Activated CD4-positive, alpha-beta T cell treated with anti-CD3 and anti-CD28 coated beads, Interleukin-2, amount 10 ng/mL, durations not matched to agents 24 days and 14 days (primary cell): ENCODE results near the gene OXCT1. TPM values are rescaled to one million over a fixed set of nuclear protein-coding genes. Genes with fewer than 3 reads are reported as not detected.
"Not testable (repeated sequence)": the region's sequence is repeated elsewhere in the genome, so short reads cannot be mapped to it uniquely, and the experiment has no call there.

Experiments used
- DNase-seq: peaks from one replicate; pipeline ENCODE4 v3.0.0; 2022
- H3K27ac Mint-ChIP-seq: one replicate; pipeline ENCODE4 v1.8.0; 2022; ENCODE audit warnings: mild to moderate bottlenecking, mixed read lengths
- H3K27me3 Mint-ChIP-seq: one replicate; pipeline ENCODE4 v1.8.0; 2022; ENCODE audit warnings: mixed read lengths
- H3K36me3 Mint-ChIP-seq: one replicate; pipeline ENCODE4 v1.8.0; 2022; ENCODE audit warnings: low read depth, mild to moderate bottlenecking, mixed read lengths
- H3K4me1 Mint-ChIP-seq: one replicate; pipeline ENCODE4 v1.8.0; 2021; ENCODE audit warnings: mixed read lengths
- H3K4me3 Mint-ChIP-seq: one replicate; pipeline ENCODE4 v1.8.0; 2022; ENCODE audit warnings: mild to moderate bottlenecking, moderate library complexity, mixed read lengths
- H3K9me3 Mint-ChIP-seq: one replicate; pipeline ENCODE4 v1.8.0; 2021; ENCODE audit warnings: mixed read lengths
- intact Hi-C: fragments of 100-400 bp; cut with micrococcal nuclease; formaldehyde crosslinking; loops from one replicate; pipeline ENCODE4 v1.15.1; 2023
- total RNA-seq: library from RNA; stranded (reverse); gene quantifications from 2 replicates; pipeline ENCODE4 v1.2.3, GENCODE V29; 2022

Gene OXCT1
- total RNA-seq, 1 donor from 2014 or later: 92.6 TPM

DNA sequence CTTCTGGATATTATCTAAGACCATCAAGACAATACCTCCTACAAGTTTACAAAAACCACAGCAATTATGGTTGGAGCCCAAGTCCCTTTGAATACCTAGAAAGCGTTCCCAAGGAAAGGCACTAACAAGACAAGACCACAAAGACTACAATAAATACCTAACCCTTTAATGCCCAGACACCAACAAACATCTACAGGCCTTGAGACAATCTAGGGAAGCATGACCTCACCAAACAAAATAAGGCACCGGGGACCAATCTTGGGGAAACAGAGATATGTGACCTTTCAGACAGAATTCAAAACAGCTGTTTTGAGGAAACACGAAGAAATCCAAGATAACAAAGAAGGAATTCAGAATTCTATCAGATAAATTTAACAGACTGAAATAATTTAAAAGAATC lies 37.8 kb downstream of the OXCT1 start:
- H3K36me3 Mint-ChIP-seq: peaks cover 62% of the 10 kb centered on the region
- intact Hi-C loops: no loop called here
- H3K4me3 Mint-ChIP-seq: no peak overlapping the region
- no peaks in the 10 kb centered on the region for H3K27me3 Mint-ChIP-seq
- peaks cover 34% of the 10 kb centered on the region for H3K4me1 Mint-ChIP-seq
- H3K27ac Mint-ChIP-seq: no peak overlapping the region
- DNase-seq: no peak
- H3K9me3 Mint-ChIP-seq: peaks cover 20% of the 10 kb centered on the region

DNA sequence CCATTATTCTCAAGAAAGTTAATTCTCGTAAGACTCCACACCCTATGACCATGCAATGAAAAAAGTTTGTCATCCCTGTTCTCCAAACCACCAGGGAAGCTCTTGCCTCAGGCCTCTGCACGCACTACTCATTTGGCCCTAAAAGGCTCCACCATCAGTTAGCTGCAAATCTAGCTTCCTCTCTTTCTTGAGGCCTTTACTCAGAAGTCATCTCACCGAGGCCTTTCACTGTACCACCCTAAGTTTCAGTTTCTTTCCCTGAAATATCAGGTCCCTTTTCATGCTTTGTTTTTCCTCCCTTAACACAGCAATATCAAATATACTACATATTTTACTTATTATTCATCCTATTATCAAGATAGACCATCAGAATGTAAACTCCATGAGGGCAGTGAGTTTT lies 39.1 kb downstream of the OXCT1 start:
- peaks cover 23% of the 10 kb centered on the region for H3K9me3 Mint-ChIP-seq
- no peaks in the 10 kb centered on the region for H3K27me3 Mint-ChIP-seq
- peaks cover 71% of the 10 kb centered on the region for H3K36me3 Mint-ChIP-seq
- H3K4me1 Mint-ChIP-seq: peaks cover 33% of the 10 kb centered on the region
- intact Hi-C loops: no loop called here
- H3K4me3 Mint-ChIP-seq: no peak overlapping the region
- DNase-seq: no peak
- H3K27ac Mint-ChIP-seq: peak overlapping the region; percentile 46

DNA sequence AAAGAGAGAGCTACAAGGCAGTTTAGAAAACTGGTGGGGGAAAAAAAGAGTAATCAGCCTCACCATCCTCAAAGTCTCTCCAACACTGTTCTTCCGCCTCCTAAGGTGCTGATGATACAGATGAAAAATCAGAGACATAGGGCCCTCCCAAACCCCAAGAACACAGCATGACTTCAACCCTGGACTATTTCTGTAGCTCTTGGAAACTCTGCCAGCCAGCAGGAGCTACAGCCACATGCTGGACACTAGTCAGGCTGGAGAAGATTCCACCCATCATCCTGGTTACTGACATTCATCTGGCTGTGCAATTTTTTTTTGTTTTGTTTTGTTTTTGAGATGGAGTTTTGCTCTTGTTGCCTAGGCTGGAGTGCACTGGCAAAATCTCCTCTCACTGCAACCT lies 42.4 kb downstream of the OXCT1 start:
- intact Hi-C loops: no loop called here
- Mint-ChIP-seq H3K4me1 (peaks cover 21% of the 10 kb centered on the region), H3K9me3 (peaks cover 20% of the 10 kb centered on the region), H3K36me3 (peaks cover 64% of the 10 kb centered on the region), H3K27ac (peak overlapping the region; percentile 51), H3K4me3 (no peak overlapping the region), H3K27me3 (no peaks in the 10 kb centered on the region)
- no peak for DNase-seq

- H3K27ac Mint-ChIP-seq: no peak overlapping the region
- DNase-seq: no peak
- H3K36me3 Mint-ChIP-seq: peaks cover 53% of the 10 kb centered on the region
- no peaks in the 10 kb centered on the region for H3K27me3 Mint-ChIP-seq
- peaks cover 4% of the 10 kb centered on the region for H3K9me3 Mint-ChIP-seq
- no peak overlapping the region for H3K4me3 Mint-ChIP-seq
- intact Hi-C loops: no loop called here
- peaks cover 11% of the 10 kb centered on the region for H3K4me1 Mint-ChIP-seq
Measured at GRCh38 chr5:41822036-41822435, 48.2 kb downstream of the OXCT1 start.

- Mint-ChIP-seq H3K4me1 (peaks cover 10% of the 10 kb centered on the region), H3K36me3 (peaks cover 46% of the 10 kb centered on the region), H3K9me3 (no peaks in the 10 kb centered on the region), H3K27ac (no peak overlapping the region), H3K27me3 (no peaks in the 10 kb centered on the region), H3K4me3 (no peak overlapping the region)
- intact Hi-C loops: no loop called here
- DNase-seq: no peak
Measured at GRCh38 chr5:41821051-41821450, 49.2 kb downstream of the OXCT1 start.

- no peaks in the 10 kb centered on the region for H3K27me3 Mint-ChIP-seq
- H3K4me1 Mint-ChIP-seq: peaks cover 7% of the 10 kb centered on the region
- intact Hi-C loops: no loop called here
- H3K36me3 Mint-ChIP-seq: peaks cover 41% of the 10 kb centered on the region
- no peak overlapping the region for H3K27ac Mint-ChIP-seq
- no peak overlapping the region for H3K4me3 Mint-ChIP-seq
- no peaks in the 10 kb centered on the region for H3K9me3 Mint-ChIP-seq
- DNase-seq: no peak
Measured at GRCh38 chr5:41820150-41820549, 50.1 kb downstream of the OXCT1 start.

- no peaks in the 10 kb centered on the region for H3K27me3 Mint-ChIP-seq
- intact Hi-C loops: no loop called here
- H3K9me3 Mint-ChIP-seq: no peaks in the 10 kb centered on the region
- H3K4me1 Mint-ChIP-seq: peaks cover 15% of the 10 kb centered on the region
- H3K36me3 Mint-ChIP-seq: peaks cover 41% of the 10 kb centered on the region
- no peak for DNase-seq
- H3K27ac Mint-ChIP-seq: no peak overlapping the region
- H3K4me3 Mint-ChIP-seq: no peak overlapping the region
Measured at GRCh38 chr5:41817625-41818301, 52.5 kb downstream of the OXCT1 start.

DNA sequence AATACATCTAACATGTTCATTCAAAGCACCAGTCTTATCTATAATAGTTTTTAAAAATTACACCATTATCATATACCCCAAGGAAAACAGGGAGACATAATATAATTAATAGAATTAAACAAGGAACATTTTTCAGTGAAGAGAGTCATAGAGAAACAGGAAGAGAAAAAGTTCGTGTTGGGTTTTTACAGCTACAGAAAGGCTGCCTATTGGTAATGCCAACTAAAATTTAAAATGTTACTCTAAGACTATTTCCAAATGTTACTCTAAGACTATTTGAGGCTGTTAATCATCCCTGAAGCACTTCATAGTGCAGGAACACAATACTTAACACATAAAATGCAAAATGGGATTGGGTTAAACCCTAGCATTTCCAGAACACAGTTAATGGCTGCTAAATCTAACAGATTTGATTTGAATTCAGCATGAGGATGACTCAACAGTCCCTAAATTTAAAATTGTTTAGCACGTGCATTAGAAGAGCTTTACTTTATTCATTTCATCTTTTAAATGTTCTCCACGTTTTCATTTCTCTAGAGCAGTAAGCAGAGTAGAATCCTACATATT lies 54.5 kb downstream of the OXCT1 start:
- H3K27ac Mint-ChIP-seq: no peak overlapping the region
- H3K36me3 Mint-ChIP-seq: peaks cover 46% of the 10 kb centered on the region
- intact Hi-C loops: no loop called here
- peaks cover 27% of the 10 kb centered on the region for H3K4me1 Mint-ChIP-seq
- H3K27me3 Mint-ChIP-seq: no peaks in the 10 kb centered on the region
- no peaks in the 10 kb centered on the region for H3K9me3 Mint-ChIP-seq
- no peak for DNase-seq
- H3K4me3 Mint-ChIP-seq: no peak overlapping the region

DNA sequence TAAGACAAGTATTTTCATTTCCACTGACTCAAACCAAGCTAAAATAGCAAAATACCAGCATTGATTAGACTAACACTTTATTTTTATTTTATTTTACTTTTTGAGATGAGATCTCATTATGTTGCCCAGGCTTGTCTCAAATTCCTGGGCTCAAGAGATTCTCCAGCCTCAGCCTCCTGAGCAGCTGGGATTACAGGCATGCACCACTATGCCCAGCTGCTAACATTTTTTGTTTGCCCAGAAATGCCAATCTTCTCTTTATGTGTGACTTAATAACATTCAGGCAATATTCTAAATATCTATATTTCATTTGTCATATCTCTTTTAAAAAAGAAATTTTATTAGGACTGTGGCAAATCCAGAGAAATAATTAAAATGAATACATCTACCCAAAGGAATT lies 55.0 kb downstream of the OXCT1 start:
- Mint-ChIP-seq H3K4me1 (peaks cover 30% of the 10 kb centered on the region), H3K4me3 (no peak overlapping the region), H3K36me3 (peaks cover 44% of the 10 kb centered on the region), H3K27me3 (no peaks in the 10 kb centered on the region), H3K9me3 (no peaks in the 10 kb centered on the region), H3K27ac (no peak overlapping the region)
- DNase-seq: no peak
- intact Hi-C loops: no loop called here

DNA sequence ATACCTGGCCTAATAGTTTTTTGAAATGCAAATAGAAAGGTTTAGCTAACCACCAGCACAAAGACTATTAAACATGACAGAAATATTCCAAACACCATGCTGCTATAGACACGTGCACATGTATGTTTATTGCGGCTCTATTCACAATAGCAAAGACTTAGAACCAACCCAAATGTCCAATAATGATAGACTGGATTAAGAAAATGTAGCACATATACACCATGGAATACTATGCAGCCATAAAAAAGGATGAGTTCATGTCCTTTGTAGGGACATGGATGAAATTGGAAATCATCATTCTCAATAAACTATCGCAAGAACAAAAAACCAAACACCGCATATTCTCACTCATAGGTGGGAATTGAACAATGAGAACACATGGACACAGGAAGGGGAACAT lies 55.9 kb downstream of the OXCT1 start:
- H3K9me3 Mint-ChIP-seq, H3K27me3 Mint-ChIP-seq, DNase-seq, H3K27ac Mint-ChIP-seq, intact Hi-C loops, H3K4me3 Mint-ChIP-seq: not testable (repeated sequence)
- H3K36me3 Mint-ChIP-seq: peaks cover 37% of the 10 kb centered on the region
- H3K4me1 Mint-ChIP-seq: peaks cover 39% of the 10 kb centered on the region

DNA sequence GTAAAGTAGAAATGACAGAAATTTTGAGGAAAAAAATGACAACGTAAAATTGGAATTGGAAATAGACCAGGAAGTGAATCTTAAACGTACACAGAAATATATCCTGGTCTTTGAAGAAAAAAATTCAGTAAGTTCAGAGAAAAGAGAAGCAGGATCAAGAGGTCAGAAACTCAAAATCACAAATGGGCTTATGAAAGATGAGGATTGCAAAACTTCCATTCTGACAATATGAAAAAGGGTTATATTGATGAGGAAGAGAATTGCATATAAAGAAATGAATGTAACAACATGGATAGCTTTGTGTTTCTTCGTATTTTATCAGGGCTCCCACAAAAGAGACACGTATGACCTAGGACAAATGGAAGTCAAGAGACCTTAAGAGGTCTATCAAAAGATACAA lies 58.1 kb downstream of the OXCT1 start:
- no peak overlapping the region for H3K4me3 Mint-ChIP-seq
- DNase-seq: no peak
- peaks cover 43% of the 10 kb centered on the region for H3K4me1 Mint-ChIP-seq
- no peaks in the 10 kb centered on the region for H3K9me3 Mint-ChIP-seq
- H3K27ac Mint-ChIP-seq: no peak overlapping the region
- peaks cover 36% of the 10 kb centered on the region for H3K36me3 Mint-ChIP-seq
- intact Hi-C loops: no loop called here
- H3K27me3 Mint-ChIP-seq: no peaks in the 10 kb centered on the region

DNA sequence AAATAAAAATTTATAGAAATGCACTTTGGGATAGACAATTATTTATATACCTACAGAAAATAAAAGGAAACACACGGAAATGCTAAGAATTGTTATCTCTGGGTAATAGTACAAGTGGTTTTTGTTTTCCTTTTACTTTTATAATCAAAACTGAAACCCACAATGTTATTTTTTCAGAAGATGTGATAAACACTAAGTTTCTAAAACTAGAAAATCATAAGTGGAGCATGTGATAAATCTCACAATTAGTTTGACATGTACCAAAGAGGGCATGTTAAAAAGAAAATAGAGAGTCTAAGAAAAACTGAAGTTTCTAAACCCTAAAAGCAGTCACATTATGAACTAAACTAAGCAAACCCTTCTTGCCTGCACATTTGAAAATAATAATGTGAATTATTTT lies 61.1 kb downstream of the OXCT1 start:
- Mint-ChIP-seq H3K4me3 (no peak overlapping the region), H3K27ac (no peak overlapping the region), H3K4me1 (peaks cover 48% of the 10 kb centered on the region), H3K9me3 (no peaks in the 10 kb centered on the region), H3K36me3 (peaks cover 57% of the 10 kb centered on the region), H3K27me3 (no peaks in the 10 kb centered on the region)
- DNase-seq: no peak
- intact Hi-C loops: no loop called here

DNA sequence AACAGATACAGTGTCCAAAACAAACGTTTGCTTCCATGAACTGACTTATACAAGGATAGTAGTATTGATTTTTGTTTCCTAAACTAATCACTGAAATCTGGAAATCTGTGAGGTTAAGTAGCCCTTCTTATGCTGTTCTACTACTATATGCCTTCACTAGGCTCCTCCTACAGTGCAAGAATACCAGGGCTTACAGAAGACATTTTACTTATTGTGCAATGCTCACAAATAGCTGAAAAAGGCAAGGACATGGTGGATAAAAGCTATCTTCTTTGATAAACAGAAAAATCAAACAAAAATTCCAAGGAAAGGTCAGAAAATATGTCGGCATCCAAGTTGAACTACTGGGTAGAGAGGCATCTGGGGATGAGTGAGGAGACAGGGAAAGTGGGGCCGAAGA lies 61.9 kb downstream of the OXCT1 start:
- no peak for DNase-seq
- Mint-ChIP-seq H3K4me3 (no peak overlapping the region), H3K27me3 (no peaks in the 10 kb centered on the region), H3K27ac (no peak overlapping the region), H3K36me3 (peaks cover 62% of the 10 kb centered on the region), H3K9me3 (no peaks in the 10 kb centered on the region), H3K4me1 (peaks cover 45% of the 10 kb centered on the region)
- intact Hi-C loops: no loop called here

DNA sequence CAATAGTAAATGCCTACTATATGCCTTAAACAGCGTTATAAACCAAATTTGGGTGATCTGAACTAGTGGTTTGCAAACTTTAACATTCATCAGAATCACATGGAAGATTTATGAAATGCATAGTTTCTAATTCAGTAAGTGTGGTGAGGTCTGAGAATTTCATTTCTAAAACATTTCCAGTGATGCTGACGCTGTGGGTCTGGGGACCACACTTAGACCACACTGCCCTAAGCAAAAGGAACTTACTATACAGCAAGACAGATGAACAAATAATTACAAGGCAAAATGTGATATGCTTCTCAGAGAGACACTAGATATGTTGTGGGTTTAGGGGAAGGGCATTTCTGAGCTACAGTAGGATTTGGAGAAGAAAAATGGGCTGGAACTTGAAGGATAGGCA lies 72.6 kb downstream of the OXCT1 start:
- H3K9me3 Mint-ChIP-seq: no peaks in the 10 kb centered on the region
- H3K27ac Mint-ChIP-seq: peak overlapping the region; percentile 35
- no peak for DNase-seq
- peaks cover 46% of the 10 kb centered on the region for H3K36me3 Mint-ChIP-seq
- intact Hi-C loops: loop anchor here (5.0 kb wide), 1 partner anchor 45 kb away; no protein-coding TSS in a partner anchor
- peaks cover 9% of the 10 kb centered on the region for H3K4me1 Mint-ChIP-seq
- H3K4me3 Mint-ChIP-seq: no peak overlapping the region
- H3K27me3 Mint-ChIP-seq: no peaks in the 10 kb centered on the region

DNA sequence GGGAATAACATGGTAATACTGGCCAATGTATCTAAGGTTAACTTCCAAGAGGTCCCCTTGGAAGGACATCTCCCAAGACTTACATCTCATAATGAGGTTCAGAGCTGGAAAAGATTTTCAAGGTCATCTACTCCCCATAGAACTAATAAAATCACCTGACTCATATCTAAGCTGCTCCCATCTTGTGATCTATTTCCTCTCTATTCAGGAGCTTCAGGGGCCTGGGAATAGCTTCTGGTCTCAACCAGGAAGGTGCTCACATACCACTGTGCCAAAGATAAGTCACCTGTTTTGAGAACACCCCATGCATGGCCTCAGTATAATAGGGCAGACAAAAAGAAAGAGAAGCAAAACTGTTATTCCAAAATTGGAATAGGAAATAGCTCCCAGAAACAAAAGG lies 74.2 kb downstream of the OXCT1 start:
- Mint-ChIP-seq H3K36me3 (peaks cover 46% of the 10 kb centered on the region), H3K4me3 (no peak overlapping the region), H3K4me1 (peaks cover 9% of the 10 kb centered on the region), H3K27ac (no peak overlapping the region), H3K9me3 (no peaks in the 10 kb centered on the region), H3K27me3 (no peaks in the 10 kb centered on the region)
- DNase-seq: no peak
- intact Hi-C loops: loop anchor here (5.0 kb wide), 1 partner anchor 44 kb away; no protein-coding TSS in a partner anchor
